WTC11 (cell line): ENCODE data around the gene CFAP299.
A peak's percentile ranks its signal among the peaks of the same experiment; 100 is the strongest.

Experiments
- PRRX2 ChIP-seq: fragments of 250-450 bp; sonication (Bioruptor Pico); IDR thresholded peaks from 2 replicates; pipeline ENCODE4 v1.8.0; 2021; ENCODE audit warnings: mild to moderate bottlenecking
- ZNF121 ChIP-seq: sonication (generic); formaldehyde crosslinking; IDR thresholded peaks from 2 replicates; pipeline ENCODE4 v1.8.0; 2023; ENCODE audit warnings: missing genetic modification reagents
- ZNF232 ChIP-seq: sonication (generic); formaldehyde crosslinking; IDR thresholded peaks from 2 replicates; pipeline ENCODE4 v1.8.0; 2022; ENCODE audit warnings: mild to moderate bottlenecking, missing genetic modification reagents
- TF ChIP-seq, protein P1 (sequence below): sonication (generic); formaldehyde crosslinking; IDR thresholded peaks from 2 replicates; pipeline ENCODE4 v1.8.0; 2022; ENCODE audit warnings: mild to moderate bottlenecking, missing genetic modification reagents
- TF ChIP-seq, protein P2 (sequence below): fragments of 200-600 bp; IDR thresholded peaks from 2 replicates; pipeline ENCODE4 v1.8.0; 2022; ENCODE audit warnings: antibody characterized with exemption
- TF ChIP-seq, protein P3 (sequence below): fragments of 250-450 bp; sonication (Bioruptor Pico); IDR thresholded peaks from 2 replicates; pipeline ENCODE4 v2.1.2; 2022; ENCODE audit warnings: mild to moderate bottlenecking, moderate library complexity

DNA sequence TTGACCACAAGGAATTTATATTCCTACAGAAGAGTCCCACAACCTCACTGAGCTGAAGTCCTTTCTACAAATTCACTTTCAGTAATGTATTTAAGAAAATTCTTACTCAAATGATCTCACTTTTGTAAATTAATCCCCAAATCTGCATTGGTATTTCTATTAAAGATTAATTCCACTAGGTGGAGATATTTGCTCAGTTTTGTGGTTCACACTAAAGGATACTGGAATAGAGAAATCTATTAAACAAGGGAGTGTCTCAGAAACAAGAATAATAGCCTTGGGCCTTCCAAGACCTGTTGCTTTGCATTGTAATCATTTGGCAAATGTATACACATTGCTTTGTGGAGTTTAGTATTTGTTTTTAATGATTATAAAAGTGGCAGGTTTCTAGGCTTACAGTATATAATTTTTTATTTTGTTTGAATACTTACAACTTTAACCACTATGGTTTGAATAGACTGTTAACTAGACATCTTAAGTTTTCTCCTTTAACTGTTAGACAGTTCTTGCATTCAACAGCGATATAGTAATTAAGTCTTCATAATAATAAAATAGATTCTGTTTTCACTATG is 25.9 kb downstream of the CFAP299 start:
- TF ChIP-seq, protein P1, sequence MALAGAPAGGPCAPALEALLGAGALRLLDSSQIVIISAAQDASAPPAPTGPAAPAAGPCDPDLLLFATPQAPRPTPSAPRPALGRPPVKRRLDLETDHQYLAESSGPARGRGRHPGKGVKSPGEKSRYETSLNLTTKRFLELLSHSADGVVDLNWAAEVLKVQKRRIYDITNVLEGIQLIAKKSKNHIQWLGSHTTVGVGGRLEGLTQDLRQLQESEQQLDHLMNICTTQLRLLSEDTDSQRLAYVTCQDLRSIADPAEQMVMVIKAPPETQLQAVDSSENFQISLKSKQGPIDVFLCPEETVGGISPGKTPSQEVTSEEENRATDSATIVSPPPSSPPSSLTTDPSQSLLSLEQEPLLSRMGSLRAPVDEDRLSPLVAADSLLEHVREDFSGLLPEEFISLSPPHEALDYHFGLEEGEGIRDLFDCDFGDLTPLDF (CRISPR knock-in tag) = no peak
- TF ChIP-seq, protein P2, sequence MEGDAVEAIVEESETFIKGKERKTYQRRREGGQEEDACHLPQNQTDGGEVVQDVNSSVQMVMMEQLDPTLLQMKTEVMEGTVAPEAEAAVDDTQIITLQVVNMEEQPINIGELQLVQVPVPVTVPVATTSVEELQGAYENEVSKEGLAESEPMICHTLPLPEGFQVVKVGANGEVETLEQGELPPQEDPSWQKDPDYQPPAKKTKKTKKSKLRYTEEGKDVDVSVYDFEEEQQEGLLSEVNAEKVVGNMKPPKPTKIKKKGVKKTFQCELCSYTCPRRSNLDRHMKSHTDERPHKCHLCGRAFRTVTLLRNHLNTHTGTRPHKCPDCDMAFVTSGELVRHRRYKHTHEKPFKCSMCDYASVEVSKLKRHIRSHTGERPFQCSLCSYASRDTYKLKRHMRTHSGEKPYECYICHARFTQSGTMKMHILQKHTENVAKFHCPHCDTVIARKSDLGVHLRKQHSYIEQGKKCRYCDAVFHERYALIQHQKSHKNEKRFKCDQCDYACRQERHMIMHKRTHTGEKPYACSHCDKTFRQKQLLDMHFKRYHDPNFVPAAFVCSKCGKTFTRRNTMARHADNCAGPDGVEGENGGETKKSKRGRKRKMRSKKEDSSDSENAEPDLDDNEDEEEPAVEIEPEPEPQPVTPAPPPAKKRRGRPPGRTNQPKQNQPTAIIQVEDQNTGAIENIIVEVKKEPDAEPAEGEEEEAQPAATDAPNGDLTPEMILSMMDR = peak; percentile 39; the same call in 1 of the 2 replicates
- no peak for TF ChIP-seq ZNF232
- TF ChIP-seq PRRX2 (CRISPR knock-in tag) = no peak
- TF ChIP-seq, protein P3, sequence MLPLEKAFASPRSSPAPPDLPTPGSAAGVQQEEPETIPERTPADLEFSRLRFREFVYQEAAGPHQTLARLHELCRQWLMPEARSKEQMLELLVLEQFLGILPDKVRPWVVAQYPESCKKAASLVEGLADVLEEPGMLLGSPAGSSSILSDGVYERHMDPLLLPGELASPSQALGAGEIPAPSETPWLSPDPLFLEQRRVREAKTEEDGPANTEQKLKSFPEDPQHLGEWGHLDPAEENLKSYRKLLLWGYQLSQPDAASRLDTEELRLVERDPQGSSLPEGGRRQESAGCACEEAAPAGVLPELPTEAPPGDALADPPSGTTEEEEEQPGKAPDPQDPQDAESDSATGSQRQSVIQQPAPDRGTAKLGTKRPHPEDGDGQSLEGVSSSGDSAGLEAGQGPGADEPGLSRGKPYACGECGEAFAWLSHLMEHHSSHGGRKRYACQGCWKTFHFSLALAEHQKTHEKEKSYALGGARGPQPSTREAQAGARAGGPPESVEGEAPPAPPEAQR (CRISPR knock-in tag) = no peak
- no peak for TF ChIP-seq ZNF121
